ENCODE data around the gene NGLY1.

GRCh38 chr3:25831578-25831977 lies 48.3 kb upstream of the NGLY1 start:
- TF ChIP-seq CTCF (IDR thresholded peaks at IDR 0.05) = peak in 1 of 4 donors; percentile 12
- TF ChIP-seq POLR2A (IDR thresholded peaks at IDR 0.05) = no peak
